Stomach (tissue), 4 donors: ENCODE results near the gene CDH2.

Experiments used
- POLR2A ChIP-seq, 4 donors: fragments of 450-650 bp; IDR thresholded peaks; one replicate each; pipeline ENCODE4 v1.6.1; 2016; ENCODE audit warnings: antibody characterized with exemption in 4 of 4, control low read depth in 2 of 4, mild to moderate bottlenecking in 1 of 4, moderate library complexity in 1 of 4
- TF ChIP-seq, protein P1 (sequence below), 7 experiments: fragments of 450-650 bp in 4 of 7; fragments of 200-600 bp in 3 of 7; sonication (generic) in 3 of 7; IDR thresholded peaks; one replicate each; pipeline ENCODE4 v1.5.1; 2016 to 2019; ENCODE audit warnings: antibody characterized with exemption in 7 of 7, control low read depth in 2 of 7, mild to moderate bottlenecking in 1 of 7

DNA sequence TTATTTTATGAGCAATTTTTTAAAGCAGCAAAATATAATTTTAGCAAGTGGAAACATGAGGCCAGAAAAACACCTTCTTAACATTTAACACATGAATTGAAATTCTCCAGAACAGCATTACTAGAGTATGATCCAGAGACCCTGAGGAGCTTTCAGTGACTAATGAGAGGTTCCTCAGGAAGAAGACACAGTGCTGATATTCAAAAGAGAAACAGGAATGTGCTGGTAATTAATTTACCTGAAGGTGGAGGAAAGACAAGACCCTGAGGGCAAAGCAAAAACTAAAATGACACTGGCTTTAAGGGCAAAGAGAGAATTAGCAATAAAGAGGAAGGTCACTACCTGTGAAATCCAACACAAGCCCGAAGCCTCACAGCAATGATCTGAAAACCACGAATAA is 97.0 kb downstream of the CDH2 start:
- TF ChIP-seq, protein P1, sequence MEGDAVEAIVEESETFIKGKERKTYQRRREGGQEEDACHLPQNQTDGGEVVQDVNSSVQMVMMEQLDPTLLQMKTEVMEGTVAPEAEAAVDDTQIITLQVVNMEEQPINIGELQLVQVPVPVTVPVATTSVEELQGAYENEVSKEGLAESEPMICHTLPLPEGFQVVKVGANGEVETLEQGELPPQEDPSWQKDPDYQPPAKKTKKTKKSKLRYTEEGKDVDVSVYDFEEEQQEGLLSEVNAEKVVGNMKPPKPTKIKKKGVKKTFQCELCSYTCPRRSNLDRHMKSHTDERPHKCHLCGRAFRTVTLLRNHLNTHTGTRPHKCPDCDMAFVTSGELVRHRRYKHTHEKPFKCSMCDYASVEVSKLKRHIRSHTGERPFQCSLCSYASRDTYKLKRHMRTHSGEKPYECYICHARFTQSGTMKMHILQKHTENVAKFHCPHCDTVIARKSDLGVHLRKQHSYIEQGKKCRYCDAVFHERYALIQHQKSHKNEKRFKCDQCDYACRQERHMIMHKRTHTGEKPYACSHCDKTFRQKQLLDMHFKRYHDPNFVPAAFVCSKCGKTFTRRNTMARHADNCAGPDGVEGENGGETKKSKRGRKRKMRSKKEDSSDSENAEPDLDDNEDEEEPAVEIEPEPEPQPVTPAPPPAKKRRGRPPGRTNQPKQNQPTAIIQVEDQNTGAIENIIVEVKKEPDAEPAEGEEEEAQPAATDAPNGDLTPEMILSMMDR (IDR thresholded peaks at IDR 0.05), result no peak
- no peak for TF ChIP-seq POLR2A (IDR thresholded peaks at IDR 0.05)
